ENCODE measurements around the gene CPPED1. TPM values are rescaled to one million over a fixed set of nuclear protein-coding genes. Genes with fewer than 3 reads are reported as not detected.

Gene CPPED1
- total RNA-seq, 1 donor from 2014 or later: 15.2 TPM

GRCh38 chr16:12679660-12680272 lies 123.9 kb downstream of the CPPED1 start:
- no peak for TF ChIP-seq CTCF (conservative IDR thresholded peaks at IDR 0.05)
- no peak overlapping the region for H3K27ac Mint-ChIP-seq
- no peaks in the 10 kb centered on the region for H3K27me3 Mint-ChIP-seq
- peaks cover 7% of the 10 kb centered on the region for H3K9me3 Mint-ChIP-seq
- H3K4me3 Mint-ChIP-seq: no peak overlapping the region
- H3K4me1 Mint-ChIP-seq (ENCODE audit: unreplicated experiment): peaks cover 8% of the 10 kb centered on the region
- no peaks in the 10 kb centered on the region for H3K36me3 Mint-ChIP-seq
- no peak for DNase-seq (ENCODE audit: extremely low spot score, unreplicated experiment)

GRCh38 chr16:12678983-12679382 lies 124.7 kb downstream of the CPPED1 start:
- H3K36me3 Mint-ChIP-seq: no peaks in the 10 kb centered on the region
- TF ChIP-seq CTCF (conservative IDR thresholded peaks at IDR 0.05): no peak
- no peak for DNase-seq (ENCODE audit: extremely low spot score, unreplicated experiment)
- H3K4me3 Mint-ChIP-seq: no peak overlapping the region
- no peaks in the 10 kb centered on the region for H3K27me3 Mint-ChIP-seq
- peaks cover 8% of the 10 kb centered on the region for H3K4me1 Mint-ChIP-seq (ENCODE audit: unreplicated experiment)
- no peak overlapping the region for H3K27ac Mint-ChIP-seq
- H3K9me3 Mint-ChIP-seq: peaks cover 7% of the 10 kb centered on the region

GRCh38 chr16:12677502-12677901 lies 126.2 kb downstream of the CPPED1 start:
- Mint-ChIP-seq H3K4me1 (ENCODE audit: unreplicated experiment) (peaks cover 8% of the 10 kb centered on the region), H3K27me3 (no peaks in the 10 kb centered on the region), H3K36me3 (no peaks in the 10 kb centered on the region), H3K4me3 (no peak overlapping the region), H3K9me3 (peaks cover 7% of the 10 kb centered on the region), H3K27ac (no peak overlapping the region)
- no peak for TF ChIP-seq CTCF (conservative IDR thresholded peaks at IDR 0.05)
- DNase-seq (ENCODE audit: extremely low spot score, unreplicated experiment): no peak

GRCh38 chr16:12675852-12676251 lies 127.8 kb downstream of the CPPED1 start:
- TF ChIP-seq CTCF (conservative IDR thresholded peaks at IDR 0.05): no peak
- Mint-ChIP-seq H3K36me3 (no peaks in the 10 kb centered on the region), H3K27ac (no peak overlapping the region), H3K9me3 (peaks cover 7% of the 10 kb centered on the region), H3K4me1 (ENCODE audit: unreplicated experiment) (peaks cover 8% of the 10 kb centered on the region), H3K27me3 (no peaks in the 10 kb centered on the region), H3K4me3 (no peak overlapping the region)
- no peak for DNase-seq (ENCODE audit: extremely low spot score, unreplicated experiment)

GRCh38 chr16:12675046-12675445 lies 128.6 kb downstream of the CPPED1 start:
- no peaks in the 10 kb centered on the region for H3K36me3 Mint-ChIP-seq
- H3K27ac Mint-ChIP-seq: no peak overlapping the region
- no peak for DNase-seq (ENCODE audit: extremely low spot score, unreplicated experiment)
- H3K4me3 Mint-ChIP-seq: no peak overlapping the region
- H3K27me3 Mint-ChIP-seq: no peaks in the 10 kb centered on the region
- H3K4me1 Mint-ChIP-seq (ENCODE audit: unreplicated experiment): peaks cover 8% of the 10 kb centered on the region
- peaks cover 7% of the 10 kb centered on the region for H3K9me3 Mint-ChIP-seq
- no peak for TF ChIP-seq CTCF (conservative IDR thresholded peaks at IDR 0.05)

- no peak for TF ChIP-seq CTCF (conservative IDR thresholded peaks at IDR 0.05)
- Mint-ChIP-seq H3K9me3 (peaks cover 7% of the 10 kb centered on the region), H3K27me3 (no peaks in the 10 kb centered on the region), H3K4me1 (ENCODE audit: unreplicated experiment) (peaks cover 8% of the 10 kb centered on the region), H3K27ac (no peak overlapping the region), H3K4me3 (no peak overlapping the region), H3K36me3 (no peaks in the 10 kb centered on the region)
- no peak for DNase-seq (ENCODE audit: extremely low spot score, unreplicated experiment)
Measured at GRCh38 chr16:12674524-12674923, 129.2 kb downstream of the CPPED1 start.
